Progenitor cell of endocrine pancreas (in vitro differentiated cells): ENCODE results near the gene VWA5A. TPM values are rescaled to one million over a fixed set of nuclear protein-coding genes. Genes with fewer than 3 reads are reported as not detected.

Experiments used
- DNase-seq: peaks from one replicate; pipeline ENCODE4 v3.0.0; 2021; ENCODE audit warnings: low spot score; ENCODE audit not compliant: unreplicated experiment
- H3K27ac Mint-ChIP-seq: 2 replicates; pipeline ENCODE4 v1.8.0; 2021; ENCODE audit warnings: mild to moderate bottlenecking, moderate library complexity, mixed read lengths
- H3K27me3 Mint-ChIP-seq: 2 replicates; pipeline ENCODE4 v1.8.0; 2021; ENCODE audit warnings: mixed read lengths
- H3K36me3 Mint-ChIP-seq: 2 replicates; pipeline ENCODE4 v1.8.0; 2022; ENCODE audit warnings: mixed read lengths; ENCODE audit not compliant: insufficient read depth
- H3K4me1 Mint-ChIP-seq: 2 replicates; pipeline ENCODE4 v1.8.0; 2021; ENCODE audit warnings: low read depth, mixed read lengths
- H3K4me3 Mint-ChIP-seq: 2 replicates; pipeline ENCODE4 v1.8.0; 2021; ENCODE audit warnings: low read depth, mild to moderate bottlenecking, moderate library complexity, mixed read lengths
- H3K9me3 Mint-ChIP-seq: 2 replicates; pipeline ENCODE4 v1.8.0; 2021; ENCODE audit warnings: low read depth, mixed read lengths
- total RNA-seq: library from RNA; stranded (reverse); gene quantifications from 2 replicates; pipeline ENCODE4 v1.2.1, GENCODE V29; 2021
- TF ChIP-seq, protein P1 (sequence below): fragments of 200-600 bp; sonication (generic); IDR thresholded peaks from one replicate; pipeline ENCODE4 v1.5.0; 2021; ENCODE audit warnings: antibody characterized with exemption, mild to moderate bottlenecking; ENCODE audit not compliant: unreplicated experiment

The VWA5A gene
- total RNA-seq, 1 donor from 2014 or later, result 22.6 TPM

DNA sequence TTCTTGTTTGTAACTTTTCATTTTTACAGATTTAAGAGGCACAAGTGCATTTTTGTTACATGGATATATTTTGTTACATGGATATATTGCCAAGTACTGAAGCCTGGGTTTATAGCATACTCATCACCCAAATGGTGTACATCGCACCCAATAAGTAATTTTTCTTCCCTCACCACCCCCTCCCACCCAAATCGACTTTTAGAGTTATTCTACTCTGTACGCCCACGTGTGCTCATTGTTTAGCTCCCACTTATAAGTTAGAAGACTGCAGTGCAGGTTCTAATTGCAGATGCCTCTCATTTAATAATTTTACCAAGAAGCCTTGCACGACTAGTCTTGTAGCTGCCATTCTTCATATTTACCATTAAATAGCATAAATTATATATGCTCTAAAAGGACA lies 20.5 kb upstream of the VWA5A start:
- Mint-ChIP-seq H3K4me1 (peaks cover 2% of the 10 kb centered on the region), H3K27ac (no peak overlapping the region), H3K36me3 (no peaks in the 10 kb centered on the region), H3K9me3 (no peaks in the 10 kb centered on the region), H3K27me3 (peaks cover 3% of the 10 kb centered on the region), H3K4me3 (no peak overlapping the region)
- no peak for DNase-seq
- TF ChIP-seq, protein P1, sequence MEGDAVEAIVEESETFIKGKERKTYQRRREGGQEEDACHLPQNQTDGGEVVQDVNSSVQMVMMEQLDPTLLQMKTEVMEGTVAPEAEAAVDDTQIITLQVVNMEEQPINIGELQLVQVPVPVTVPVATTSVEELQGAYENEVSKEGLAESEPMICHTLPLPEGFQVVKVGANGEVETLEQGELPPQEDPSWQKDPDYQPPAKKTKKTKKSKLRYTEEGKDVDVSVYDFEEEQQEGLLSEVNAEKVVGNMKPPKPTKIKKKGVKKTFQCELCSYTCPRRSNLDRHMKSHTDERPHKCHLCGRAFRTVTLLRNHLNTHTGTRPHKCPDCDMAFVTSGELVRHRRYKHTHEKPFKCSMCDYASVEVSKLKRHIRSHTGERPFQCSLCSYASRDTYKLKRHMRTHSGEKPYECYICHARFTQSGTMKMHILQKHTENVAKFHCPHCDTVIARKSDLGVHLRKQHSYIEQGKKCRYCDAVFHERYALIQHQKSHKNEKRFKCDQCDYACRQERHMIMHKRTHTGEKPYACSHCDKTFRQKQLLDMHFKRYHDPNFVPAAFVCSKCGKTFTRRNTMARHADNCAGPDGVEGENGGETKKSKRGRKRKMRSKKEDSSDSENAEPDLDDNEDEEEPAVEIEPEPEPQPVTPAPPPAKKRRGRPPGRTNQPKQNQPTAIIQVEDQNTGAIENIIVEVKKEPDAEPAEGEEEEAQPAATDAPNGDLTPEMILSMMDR, result no peak

DNA sequence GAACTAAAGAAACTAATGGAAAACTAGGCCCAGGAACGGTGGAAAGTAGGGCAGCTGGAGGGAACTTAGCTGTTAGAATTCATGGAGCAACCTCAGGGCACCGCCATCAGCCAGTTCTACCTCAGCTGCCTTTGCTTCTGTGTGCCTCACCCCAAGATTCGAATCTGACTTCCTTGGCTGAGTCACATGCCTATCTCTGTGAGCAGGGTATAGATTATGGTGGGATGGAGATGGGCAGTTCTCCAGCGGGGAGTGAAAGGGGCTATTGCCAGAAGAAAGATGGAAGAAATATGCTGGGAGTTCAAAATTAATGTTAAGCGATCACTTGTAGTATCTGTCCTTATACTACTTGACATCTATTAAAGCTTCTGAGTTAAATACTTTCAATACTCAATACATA lies 18.9 kb upstream of the VWA5A start:
- H3K27me3 Mint-ChIP-seq, result peaks cover 5% of the 10 kb centered on the region
- no peak for DNase-seq
- no peak overlapping the region for H3K4me3 Mint-ChIP-seq
- TF ChIP-seq, protein P1, result no peak
- peaks cover 2% of the 10 kb centered on the region for H3K4me1 Mint-ChIP-seq
- H3K36me3 Mint-ChIP-seq, result no peaks in the 10 kb centered on the region
- H3K27ac Mint-ChIP-seq, result no peak overlapping the region
- H3K9me3 Mint-ChIP-seq, result no peaks in the 10 kb centered on the region

DNA sequence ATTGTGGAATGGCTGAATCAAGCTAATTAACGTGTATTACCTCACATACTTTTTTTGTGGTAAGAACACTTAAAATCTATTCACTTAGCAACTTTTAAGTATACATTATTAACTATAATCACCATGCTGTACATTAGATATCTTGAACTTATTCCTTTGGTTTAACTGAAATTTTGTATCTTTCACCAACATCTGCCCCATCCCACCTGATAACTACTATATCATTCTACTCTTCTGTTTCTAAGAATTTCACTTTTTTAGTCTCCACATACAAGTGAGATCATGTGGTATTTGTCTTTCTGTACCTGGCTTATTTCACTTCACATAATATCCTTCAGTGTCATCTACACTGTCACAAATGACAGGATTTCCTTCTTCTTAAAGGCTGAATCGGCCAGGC lies 17.1 kb upstream of the VWA5A start:
- H3K4me3 Mint-ChIP-seq, result no peak overlapping the region
- H3K27ac Mint-ChIP-seq, result no peak overlapping the region
- peaks cover 2% of the 10 kb centered on the region for H3K4me1 Mint-ChIP-seq
- peaks cover 5% of the 10 kb centered on the region for H3K27me3 Mint-ChIP-seq
- H3K36me3 Mint-ChIP-seq, result no peaks in the 10 kb centered on the region
- TF ChIP-seq, protein P1, result no peak
- no peak for DNase-seq
- no peaks in the 10 kb centered on the region for H3K9me3 Mint-ChIP-seq

DNA sequence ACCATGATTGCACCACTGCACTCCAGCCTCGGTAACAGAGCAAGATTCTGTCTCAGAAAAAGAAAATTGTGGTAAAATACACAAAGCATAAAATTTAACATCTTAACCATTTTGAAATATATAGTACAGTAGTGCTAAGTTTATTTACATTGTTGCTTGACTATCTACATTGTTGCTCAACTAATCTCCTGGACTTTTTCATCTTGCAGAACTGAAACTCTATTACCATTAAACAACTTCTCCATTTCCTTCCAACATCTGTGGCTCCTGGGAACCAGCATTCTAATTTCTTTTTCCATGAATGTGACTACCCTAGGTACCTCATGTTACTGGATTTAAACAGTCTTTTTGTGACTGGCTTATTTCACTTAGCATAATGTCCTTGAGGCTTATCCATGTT lies 13.5 kb upstream of the VWA5A start:
- TF ChIP-seq, protein P1, result no peak
- no peaks in the 10 kb centered on the region for H3K9me3 Mint-ChIP-seq
- H3K36me3 Mint-ChIP-seq, result no peaks in the 10 kb centered on the region
- no peak overlapping the region for H3K27ac Mint-ChIP-seq
- H3K4me3 Mint-ChIP-seq, result no peak overlapping the region
- DNase-seq, result no peak
- no peaks in the 10 kb centered on the region for H3K4me1 Mint-ChIP-seq
- peaks cover 5% of the 10 kb centered on the region for H3K27me3 Mint-ChIP-seq

DNA sequence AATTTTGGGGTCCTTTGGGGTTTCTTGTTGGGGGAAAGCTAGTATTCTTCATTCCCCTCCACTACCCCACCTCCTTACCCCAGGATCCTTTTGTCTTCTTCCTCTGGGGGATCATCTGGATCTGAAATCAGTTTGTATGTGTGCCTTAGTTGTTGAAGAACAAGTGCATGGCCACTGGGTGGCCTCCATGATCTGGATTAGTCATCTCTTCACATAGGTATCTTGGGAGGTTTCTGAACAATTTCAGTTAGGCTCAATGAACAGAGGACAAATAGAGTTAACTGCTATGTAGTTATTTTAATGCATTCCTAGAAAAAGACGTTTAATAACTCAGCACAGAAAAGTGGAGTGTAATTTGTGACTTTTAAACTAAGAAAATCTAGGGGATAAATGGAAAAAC lies 7.1 kb upstream of the VWA5A start:
- Mint-ChIP-seq H3K36me3 (no peaks in the 10 kb centered on the region), H3K27me3 (no peaks in the 10 kb centered on the region), H3K4me3 (no peak overlapping the region), H3K27ac (no peak overlapping the region), H3K9me3 (no peaks in the 10 kb centered on the region), H3K4me1 (no peaks in the 10 kb centered on the region)
- DNase-seq, result no peak
- TF ChIP-seq, protein P1, result peak; percentile 37

DNA sequence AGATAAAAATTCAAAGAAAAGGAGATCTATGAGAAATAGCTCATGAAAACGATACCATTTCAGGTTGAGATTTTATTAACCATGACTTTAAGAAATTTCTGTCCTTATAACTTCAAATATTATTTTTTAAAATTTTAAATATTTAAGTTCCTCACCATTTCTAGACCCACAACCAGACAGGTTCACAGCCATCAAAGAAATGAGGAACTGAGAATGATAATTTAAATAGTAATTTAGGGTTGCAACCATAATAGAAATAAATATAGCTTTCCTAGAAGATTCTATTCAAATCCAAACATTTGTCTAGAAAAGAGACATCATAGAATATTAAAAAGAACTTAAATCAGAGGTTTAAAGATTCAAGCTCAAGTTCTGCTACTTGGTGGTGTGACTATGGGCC lies 5.9 kb upstream of the VWA5A start:
- Mint-ChIP-seq H3K9me3 (no peaks in the 10 kb centered on the region), H3K27me3 (no peaks in the 10 kb centered on the region), H3K36me3 (no peaks in the 10 kb centered on the region), H3K4me3 (no peak overlapping the region), H3K4me1 (no peaks in the 10 kb centered on the region), H3K27ac (no peak overlapping the region)
- TF ChIP-seq, protein P1, result no peak
- DNase-seq, result no peak
